ENCODE data around the gene SCYGR8. TPM values are rescaled to one million over a fixed set of nuclear protein-coding genes. Genes with fewer than 3 reads are reported as not detected.

SCYGR8 gene
- total RNA-seq, 3 donors from 2014 or later = not detected

- Mint-ChIP-seq H3K4me1 (ENCODE audit: low read depth) (peaks cover 18% of the 10 kb centered on the region), H3K36me3 (ENCODE audit: insufficient read depth) (no peaks in the 10 kb centered on the region), H3K9me3 (no peaks in the 10 kb centered on the region), H3K27me3 (ENCODE audit: low read depth) (no peaks in the 10 kb centered on the region), H3K4me3 (peak overlapping the region; percentile 1)
- DNase-seq = no peak
- ATAC-seq = peak in 1 of 2 donors; percentile 18
Measured at GRCh38 chr2:227774895-227775842, 29.5 kb downstream of the SCYGR8 start.

- Mint-ChIP-seq H3K36me3 (ENCODE audit: insufficient read depth) (no peaks in the 10 kb centered on the region), H3K4me1 (ENCODE audit: low read depth) (peaks cover 12% of the 10 kb centered on the region), H3K27me3 (ENCODE audit: low read depth) (no peaks in the 10 kb centered on the region), H3K4me3 (no peak overlapping the region), H3K9me3 (no peaks in the 10 kb centered on the region)
- ATAC-seq = no peak
- no peak for DNase-seq
Measured at GRCh38 chr2:227780981-227781615, 35.4 kb downstream of the SCYGR8 start.

GRCh38 chr2:227781841-227782240 is 36.1 kb downstream of the SCYGR8 start:
- ATAC-seq (no peak), DNase-seq (no peak)
- H3K4me1 Mint-ChIP-seq (ENCODE audit: low read depth) = peaks cover 12% of the 10 kb centered on the region
- no peaks in the 10 kb centered on the region for H3K9me3 Mint-ChIP-seq
- no peaks in the 10 kb centered on the region for H3K27me3 Mint-ChIP-seq (ENCODE audit: low read depth)
- no peak overlapping the region for H3K4me3 Mint-ChIP-seq
- H3K36me3 Mint-ChIP-seq (ENCODE audit: insufficient read depth) = no peaks in the 10 kb centered on the region

GRCh38 chr2:227782804-227783203 is 37.1 kb downstream of the SCYGR8 start:
- Mint-ChIP-seq H3K36me3 (ENCODE audit: insufficient read depth) (no peaks in the 10 kb centered on the region), H3K4me3 (peak overlapping the region; percentile 52), H3K9me3 (no peaks in the 10 kb centered on the region), H3K4me1 (ENCODE audit: low read depth) (peaks cover 12% of the 10 kb centered on the region), H3K27me3 (ENCODE audit: low read depth) (no peaks in the 10 kb centered on the region)
- DNase-seq = no peak
- ATAC-seq = peak in 1 of 2 donors; percentile 51

- ATAC-seq (peak; percentile 75 to 77), DNase-seq (no peak)
- Mint-ChIP-seq H3K9me3 (no peaks in the 10 kb centered on the region), H3K27me3 (ENCODE audit: low read depth) (no peaks in the 10 kb centered on the region), H3K36me3 (ENCODE audit: insufficient read depth) (no peaks in the 10 kb centered on the region), H3K4me1 (ENCODE audit: low read depth) (peaks cover 12% of the 10 kb centered on the region), H3K4me3 (peak overlapping the region; percentile 52)
Measured at GRCh38 chr2:227783404-227784138, 37.9 kb downstream of the SCYGR8 start.

- peaks cover 14% of the 10 kb centered on the region for H3K4me1 Mint-ChIP-seq (ENCODE audit: low read depth)
- H3K4me3 Mint-ChIP-seq = no peak overlapping the region
- H3K9me3 Mint-ChIP-seq = no peaks in the 10 kb centered on the region
- H3K27me3 Mint-ChIP-seq (ENCODE audit: low read depth) = no peaks in the 10 kb centered on the region
- ATAC-seq (no peak), DNase-seq (no peak)
- no peaks in the 10 kb centered on the region for H3K36me3 Mint-ChIP-seq (ENCODE audit: insufficient read depth)
Measured at GRCh38 chr2:227785293-227785692, 39.6 kb downstream of the SCYGR8 start.

- Mint-ChIP-seq H3K4me3 (no peak overlapping the region), H3K36me3 (ENCODE audit: insufficient read depth) (no peaks in the 10 kb centered on the region), H3K27me3 (ENCODE audit: low read depth) (peaks cover 3% of the 10 kb centered on the region), H3K9me3 (no peaks in the 10 kb centered on the region), H3K4me1 (ENCODE audit: low read depth) (peaks cover 6% of the 10 kb centered on the region)
- DNase-seq = no peak
- ATAC-seq = no peak
Measured at GRCh38 chr2:227788561-227789018, 42.9 kb downstream of the SCYGR8 start.

- Mint-ChIP-seq H3K4me1 (ENCODE audit: low read depth) (peaks cover 2% of the 10 kb centered on the region), H3K9me3 (no peaks in the 10 kb centered on the region), H3K36me3 (ENCODE audit: insufficient read depth) (no peaks in the 10 kb centered on the region), H3K4me3 (no peak overlapping the region), H3K27me3 (ENCODE audit: low read depth) (peaks cover 3% of the 10 kb centered on the region)
- ATAC-seq (no peak), DNase-seq (no peak)
Measured at GRCh38 chr2:227789803-227790202, 44.1 kb downstream of the SCYGR8 start.

- Mint-ChIP-seq H3K4me1 (ENCODE audit: low read depth) (peaks cover 2% of the 10 kb centered on the region), H3K27me3 (ENCODE audit: low read depth) (peaks cover 3% of the 10 kb centered on the region), H3K36me3 (ENCODE audit: insufficient read depth) (no peaks in the 10 kb centered on the region), H3K9me3 (no peaks in the 10 kb centered on the region), H3K4me3 (no peak overlapping the region)
- ATAC-seq = no peak
- DNase-seq = no peak
Measured at GRCh38 chr2:227793148-227793712, 47.5 kb downstream of the SCYGR8 start.

Other genes starting within 250 kb of the SCYGR8 start
- gene SCYGR2, start 147.0 kb upstream of the SCYGR8 start, total RNA-seq = not detected
- gene SCYGR3, start 131.1 kb upstream of the SCYGR8 start, total RNA-seq = not detected
- gene SCYGR4, start 128.4 kb upstream of the SCYGR8 start, total RNA-seq = not detected
- not detected for gene SCYGR5, start 79.1 kb upstream of the SCYGR8 start, total RNA-seq
- gene SLC19A3, start 27.9 kb upstream of the SCYGR8 start, total RNA-seq = not detected
- gene SCYGR6, start 21.1 kb upstream of the SCYGR8 start, total RNA-seq = not detected
- not detected for gene SCYGR7, start 17.6 kb upstream of the SCYGR8 start, total RNA-seq
- gene CCL20, start 67.9 kb downstream of the SCYGR8 start, total RNA-seq = 100 to 1,000 TPM in 2 of 3 donors, 10 to 100 TPM in 1; 23.1 to 141 (median 105) TPM
- gene DAW1, start 125.7 kb downstream of the SCYGR8 start, total RNA-seq = not detected

Data from activated T-cell treated with anti-CD3 and anti-CD28 coated beads, Interleukin-2, amount 50 U/mL, for 4 hours (primary cell).